Ishikawa (cell line): ENCODE results near the gene RPS24.

ENCODE experiments used
- CEBPB ChIP-seq: IDR thresholded peaks from 2 replicates; pipeline ENCODE4 v1.6.1; 2012
- EGR1 ChIP-seq: IDR thresholded peaks from 2 replicates; pipeline ENCODE4 v1.6.1; 2012
- EP300 ChIP-seq: IDR thresholded peaks from 2 replicates; pipeline ENCODE4 v1.6.1; 2012; ENCODE audit warnings: borderline replicate concordance
- MAX ChIP-seq: IDR thresholded peaks from 2 replicates; pipeline ENCODE4 v1.6.1; 2012
- RAD21 ChIP-seq: IDR thresholded peaks from 2 replicates; pipeline ENCODE4 v1.6.1; 2012; ENCODE audit warnings: low read depth
- REST ChIP-seq: IDR thresholded peaks from 2 replicates; pipeline ENCODE4 v1.6.1; 2012; ENCODE audit warnings: low read depth, mild to moderate bottlenecking
- ZBTB7A ChIP-seq: IDR thresholded peaks from 2 replicates; pipeline ENCODE4 v1.6.1; 2012; ENCODE audit warnings: low read depth

- TF ChIP-seq RAD21 (no peak), MAX (no peak), REST (no peak), EGR1 (no peak), EP300 (no peak), CEBPB (no peak), ZBTB7A (no peak)
Observed at GRCh38 chr10:78079411-78079810, 45.7 kb downstream of the RPS24 start.
